CD14-positive monocyte (primary cell): ENCODE results near the gene SEMA3G. TPM values are rescaled to one million over a fixed set of nuclear protein-coding genes. Genes with fewer than 3 reads are reported as not detected.

Experiments used
- DNase-seq, 3 donors: peaks; one replicate each; pipeline ENCODE4 v3.0.0-alpha.2; 2011 to 2022
- H2AFZ ChIP-seq: 2 replicates; pipeline ENCODE4 v1.6.0; 2012; ENCODE audit warnings: mild to moderate bottlenecking, low read depth, low read length, inconsistent platforms; ENCODE audit not compliant: insufficient read depth, poor library complexity, severe bottlenecking
- H3K27ac ChIP-seq, 2 donors: 1 replicate in 1 of 2; 2 replicates in 1 of 2; pipeline ENCODE4 v1.5.1; 2012 to 2013; ENCODE audit warnings: low read length in 2 of 2, control low read depth in 1 of 2, inconsistent platforms in 1 of 2, low read depth in 1 of 2, mild to moderate bottlenecking in 1 of 2
- H3K27me3 ChIP-seq, 2 donors: one replicate each; pipeline versions ENCODE4 v1.6.0 to v1.6.1; 2011 to 2013; ENCODE audit warnings: low read length in 2 of 2; ENCODE audit not compliant: control insufficient read depth in 2 of 2, insufficient read depth in 2 of 2
- H3K36me3 ChIP-seq, 2 donors: replicated peaks in 1 of 2; 1 replicate in 1 of 2; 2 replicates in 1 of 2; pipeline versions ENCODE4 v1.5.1 to v1.6.1; 2012 to 2013; ENCODE audit warnings: low read length in 2 of 2, control low read depth in 1 of 2, inconsistent platforms in 1 of 2, mild to moderate bottlenecking in 1 of 2; ENCODE audit not compliant: insufficient read depth in 2 of 2, control insufficient read depth in 1 of 2
- H3K4me1 ChIP-seq, 2 donors: 1 replicate in 1 of 2; 2 replicates in 1 of 2; pipeline versions ENCODE4 v1.5.1 to v1.6.1; 2012 to 2013; ENCODE audit warnings: low read length in 2 of 2, control low read depth in 1 of 2, inconsistent platforms in 1 of 2, mild to moderate bottlenecking in 1 of 2, moderate library complexity in 1 of 2; ENCODE audit not compliant: insufficient read depth in 2 of 2, control insufficient read depth in 1 of 2
- H3K4me2 ChIP-seq: replicated peaks from 2 replicates; pipeline ENCODE3; 2012; ENCODE audit warnings: low read length, moderate library complexity, mild to moderate bottlenecking; ENCODE audit not compliant: poor library complexity, severe bottlenecking; ENCODE audit errors: extremely low read depth
- H3K4me3 ChIP-seq, 3 experiments: fragments of 200-600 bp in 1 of 3; sonication (generic) in 1 of 3; replicated peaks in 1 of 3; 1 replicate in 2 of 3; 2 replicates in 1 of 3; pipeline ENCODE4 v1.5.1; 2011 to 2013; ENCODE audit warnings: low read length in 3 of 3, mild to moderate bottlenecking in 3 of 3, control low read depth in 2 of 3, low read depth in 2 of 3, inconsistent platforms in 1 of 3, moderate library complexity in 1 of 3
- H3K79me2 ChIP-seq: 2 replicates; pipeline ENCODE4 v1.6.0; 2012; ENCODE audit warnings: mild to moderate bottlenecking, control low read depth, inconsistent platforms, low read length, moderate library complexity; ENCODE audit not compliant: insufficient read depth
- H3K9ac ChIP-seq: 2 replicates; pipeline ENCODE4 v1.6.0; 2017; ENCODE audit warnings: low read length, mild to moderate bottlenecking; ENCODE audit not compliant: insufficient read depth, poor library complexity, severe bottlenecking
- H3K9me3 ChIP-seq, 2 donors: replicated peaks in 1 of 2; 1 replicate in 1 of 2; 2 replicates in 1 of 2; pipeline versions ENCODE4 v1.5.1 to v1.6.1; 2012 to 2013; ENCODE audit warnings: low read length in 2 of 2, control low read depth in 1 of 2; ENCODE audit not compliant: control insufficient read depth in 1 of 2, insufficient read depth in 1 of 2
- H4K20me1 ChIP-seq: 2 replicates; pipeline ENCODE4 v1.6.0; 2012; ENCODE audit warnings: mild to moderate bottlenecking, low read length, control low read depth, moderate library complexity; ENCODE audit not compliant: insufficient read depth
- H3K27ac Mint-ChIP-seq, 7 donors: one replicate each; pipeline ENCODE4 v1.8.0; 2020; ENCODE audit warnings: mild to moderate bottlenecking in 7 of 7, mixed read lengths in 7 of 7, moderate library complexity in 6 of 7, inconsistent platforms in 2 of 7
- H3K27me3 Mint-ChIP-seq, 3 donors: one replicate each; pipeline ENCODE4 v1.8.0; 2021 to 2022; ENCODE audit warnings: low read depth in 3 of 3, mild to moderate bottlenecking in 3 of 3, mixed read lengths in 3 of 3, moderate library complexity in 3 of 3, inconsistent platforms in 1 of 3
- H3K36me3 Mint-ChIP-seq, 2 donors: one replicate each; pipeline ENCODE4 v1.8.0; 2020; ENCODE audit warnings: mixed read lengths in 2 of 2, inconsistent platforms in 1 of 2, mild to moderate bottlenecking in 1 of 2
- H3K4me1 Mint-ChIP-seq: one replicate; pipeline ENCODE4 v1.8.0; 2020; ENCODE audit warnings: mild to moderate bottlenecking, mixed read lengths
- H3K4me3 Mint-ChIP-seq, 2 donors: one replicate each; pipeline ENCODE4 v1.8.0; 2020; ENCODE audit warnings: mild to moderate bottlenecking in 2 of 2, mixed read lengths in 2 of 2, moderate library complexity in 1 of 2
- H3K9me3 Mint-ChIP-seq, 7 donors: one replicate each; pipeline ENCODE4 v1.8.0; 2020 to 2022; ENCODE audit warnings: mixed read lengths in 7 of 7, mild to moderate bottlenecking in 6 of 7, moderate library complexity in 6 of 7, inconsistent platforms in 2 of 7
- CTCF ChIP-seq: fragments of 200-600 bp; IDR thresholded peaks from one replicate; pipeline ENCODE4 v1.8.0; 2022; ENCODE audit warnings: antibody characterized with exemption, mild to moderate bottlenecking
- WGBS: methylation state at CpG from one replicate; pipeline ENCODE4 v1.1.5; 2013; ENCODE audit warnings: missing lambda C conversion rate; ENCODE audit not compliant: insufficient coverage; 5-methylcytosine and 5-hydroxymethylcytosine counted together
- intact Hi-C, 2 donors: fragments of 100-400 bp; cut with micrococcal nuclease; formaldehyde crosslinking; loops; one replicate each; pipeline versions ENCODE4 v1.15.0 to v1.15.1; 2023
- polyA plus RNA-seq, 3 donors: library from polyadenylated mRNA; depleted of rRNA in 1 of 3; unstranded in 2 of 3; stranded (reverse) in 1 of 3; fragments of 300-500 nt in 2 of 3; fragments of >200 nt in 1 of 3; fragmentation: Illumina TruSeq in 2 of 3; gene quantifications; 1 replicate in 2 of 3; 2 replicates in 1 of 3; pipeline ENCODE4 v1.2.3, GENCODE V29; 2012 to 2021

The SEMA3G gene
- polyA plus RNA-seq, 3 donors = 0.03 TPM; not detected in 2

GRCh38 chr3:52406231-52406661 is 38.7 kb downstream of the SEMA3G start:
- Histone ChIP-seq H3K27me3 (no peaks in the 10 kb centered on the region), H4K20me1 (peaks cover 9% of the 10 kb centered on the region), H3K4me2 (no peak overlapping the region), H3K27ac (no peak overlapping the region), H3K36me3 (peaks cover 68 to 70% of the 10 kb centered on the region in 2 donors), H2AFZ (no peak overlapping the region), H3K9ac (no peak overlapping the region), H3K9me3 (no peaks in the 10 kb centered on the region), H3K4me3 (no peak overlapping the region), H3K79me2 (peaks cover 33% of the 10 kb centered on the region), H3K4me1 (peaks cover 15 to 18% of the 10 kb centered on the region in 2 donors)
- 98% methylated on average over 11 of the region's 11 CpGs for WGBS
- H3K9me3 Mint-ChIP-seq = no peaks in the 10 kb centered on the region
- intact Hi-C loops = loop anchor here in 1 of 2 donors (10.0 kb wide), 1 partner anchor 121 kb away; the partner anchor contains the start of gene GLYCTK
- peaks cover 71% of the 10 kb centered on the region in 2 donors for H3K36me3 Mint-ChIP-seq
- DNase-seq = no peak
- H3K4me3 Mint-ChIP-seq = no peak overlapping the region
- H3K27me3 Mint-ChIP-seq = no peaks in the 10 kb centered on the region
- H3K27ac Mint-ChIP-seq = no peak overlapping the region
- TF ChIP-seq CTCF = no peak
- peaks cover 20% of the 10 kb centered on the region for H3K4me1 Mint-ChIP-seq

- no peak overlapping the region for H2AFZ ChIP-seq
- Mint-ChIP-seq H3K4me1 (peaks cover 14% of the 10 kb centered on the region), H3K4me3 (no peak overlapping the region), H3K36me3 (peaks cover 76 to 77% of the 10 kb centered on the region in 2 donors), H3K27ac (no peak overlapping the region), H3K27me3 (no peaks in the 10 kb centered on the region), H3K9me3 (no peaks in the 10 kb centered on the region)
- no peaks in the 10 kb centered on the region for H3K9me3 ChIP-seq
- intact Hi-C loops = loop anchor here in 1 of 2 donors (10.0 kb wide), 1 partner anchor 121 kb away; the partner anchor contains the start of gene GLYCTK
- peaks cover 11 to 15% of the 10 kb centered on the region in 2 donors for H3K4me1 ChIP-seq
- TF ChIP-seq CTCF = no peak
- H3K79me2 ChIP-seq = peaks cover 27% of the 10 kb centered on the region
- WGBS = 93% methylated on average over 3 of the region's 4 CpGs
- DNase-seq = no peak
- H3K27ac ChIP-seq = no peak overlapping the region
- H3K36me3 ChIP-seq = peaks cover 74 to 76% of the 10 kb centered on the region in 2 donors
- H4K20me1 ChIP-seq = peaks cover 9% of the 10 kb centered on the region
- no peak overlapping the region for H3K9ac ChIP-seq
- no peaks in the 10 kb centered on the region for H3K27me3 ChIP-seq
- no peak overlapping the region for H3K4me2 ChIP-seq
- H3K4me3 ChIP-seq = no peak overlapping the region
These were observed 39.2 kb downstream of the SEMA3G start for GRCh38 chr3:52405601-52406110.
